A549 treated with ZK216348 at 1 μM for 4 hours (cell line): Measurements from ENCODE around the gene WWTR1. TPM values are rescaled to one million over a fixed set of nuclear protein-coding genes. Genes with fewer than 3 reads are reported as not detected.

Experiments
- total RNA-seq: library from RNA; stranded (reverse); fragments of 200-300 nt; extraction: Qiagen RNA extraction; gene quantifications from 5 replicates; pipeline ENCODE4 v1.2.3, GENCODE V29; 2022; ENCODE audit warnings: low read depth

Gene WWTR1
- 115 to 148 TPM (median 145 TPM) in 5 replicates for total RNA-seq

DNA sequence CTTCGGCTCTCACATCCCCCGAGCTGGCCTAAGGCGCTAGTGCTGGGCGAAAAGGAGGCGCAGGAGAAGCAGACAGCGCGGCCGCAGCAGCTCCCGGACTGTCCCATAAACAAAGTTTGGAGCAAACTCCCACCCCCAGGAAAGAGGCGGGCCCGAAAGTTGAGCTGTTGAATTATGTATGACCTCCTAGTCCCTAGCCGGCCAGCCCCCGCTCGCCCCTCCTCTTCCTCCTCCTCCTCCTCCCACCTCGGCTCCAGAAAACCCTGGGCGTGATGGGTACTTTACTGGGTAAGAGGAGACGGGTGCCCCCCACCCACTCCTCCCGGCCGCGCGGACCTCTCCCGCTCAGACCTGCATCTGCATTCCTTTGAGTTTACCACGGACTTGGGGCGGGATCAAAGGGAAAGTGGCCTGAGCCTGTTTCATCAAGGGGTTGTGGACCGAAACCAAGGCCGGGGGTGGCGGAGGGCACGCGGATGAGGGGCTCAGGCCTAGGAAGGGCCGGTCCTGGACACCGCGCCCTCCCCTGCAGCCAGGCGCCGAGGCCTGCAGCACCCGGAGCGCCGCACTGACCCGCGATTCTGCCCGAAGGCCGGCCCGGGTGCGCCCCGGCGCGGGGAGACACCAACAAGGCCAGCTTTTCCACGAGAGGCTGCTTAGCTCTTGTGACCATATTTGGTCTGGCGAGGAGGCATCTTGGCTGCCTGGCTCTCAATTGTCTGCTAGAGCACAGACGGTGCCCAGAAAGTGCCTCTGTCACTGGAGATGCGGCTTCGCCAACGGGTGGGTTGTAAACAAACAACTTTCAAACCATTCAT lies at the start of gene WWTR1:
Gene WWTR1 (minus strand): TSS at position 100 of the 818 bp plus-strand sequence. CDS start 719 bp downstream, outside the sequence.

DNA sequence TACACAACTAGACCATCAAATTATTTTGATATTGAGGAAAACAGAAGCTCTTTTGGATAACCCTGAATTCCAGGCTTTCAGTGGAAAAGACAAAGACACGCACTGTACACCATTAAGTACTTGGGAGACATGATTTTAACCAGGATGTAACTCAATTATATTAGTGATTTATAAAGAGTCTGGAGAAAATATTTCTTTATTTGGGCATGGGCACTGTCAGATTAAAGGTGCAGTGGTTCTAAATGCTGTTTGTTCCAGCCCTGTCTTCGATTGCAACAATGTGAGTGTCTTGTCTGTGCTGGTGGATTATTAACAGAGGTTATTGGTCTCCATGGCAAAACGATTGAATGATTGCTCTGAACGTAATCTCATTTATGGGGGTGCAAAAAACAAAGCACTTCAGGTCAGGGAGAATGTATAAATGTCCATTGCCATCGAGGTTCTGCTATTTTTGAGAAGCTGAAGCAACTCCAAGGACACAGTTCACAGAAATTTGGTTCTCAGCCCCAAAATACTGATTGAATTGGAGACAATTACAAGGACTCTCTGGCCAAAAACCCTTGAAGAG lies 183.5 kb downstream of the WWTR1 start, which contains the start of gene TM4SF4:
Gene TM4SF4 (plus strand): TSS at position 448 of the 568 bp plus-strand sequence. CDS start 181 bp downstream, outside the sequence.

Other genes with a start within 250 kb of the WWTR1 start
- 31.8 to 40.4 TPM (median 35.0 TPM) in 5 replicates for gene TM4SF4, start 183.3 kb downstream of the WWTR1 start, total RNA-seq
- 27.7 to 34.3 TPM (median 32.7 TPM) in 5 replicates for gene COMMD2, start 94.5 kb upstream of the WWTR1 start, total RNA-seq
- not detected in 5 replicates for gene ANKUB1, start 134.5 kb upstream of the WWTR1 start, total RNA-seq
- 33.2 to 60.6 TPM (median 37.2 TPM) in 5 replicates for gene RNF13, start 155.2 kb upstream of the WWTR1 start, total RNA-seq